ENCODE measurements around the gene SLC44A1. TPM values are rescaled to one million over a fixed set of nuclear protein-coding genes. Genes with fewer than 3 reads are reported as not detected.
A peak's percentile ranks its signal among the peaks of the same experiment; 100 is the strongest.

The SLC44A1 gene
- total and polyA plus RNA-seq, 2 experiments from 2014 or later = 30.4 to 52.6 TPM

DNA sequence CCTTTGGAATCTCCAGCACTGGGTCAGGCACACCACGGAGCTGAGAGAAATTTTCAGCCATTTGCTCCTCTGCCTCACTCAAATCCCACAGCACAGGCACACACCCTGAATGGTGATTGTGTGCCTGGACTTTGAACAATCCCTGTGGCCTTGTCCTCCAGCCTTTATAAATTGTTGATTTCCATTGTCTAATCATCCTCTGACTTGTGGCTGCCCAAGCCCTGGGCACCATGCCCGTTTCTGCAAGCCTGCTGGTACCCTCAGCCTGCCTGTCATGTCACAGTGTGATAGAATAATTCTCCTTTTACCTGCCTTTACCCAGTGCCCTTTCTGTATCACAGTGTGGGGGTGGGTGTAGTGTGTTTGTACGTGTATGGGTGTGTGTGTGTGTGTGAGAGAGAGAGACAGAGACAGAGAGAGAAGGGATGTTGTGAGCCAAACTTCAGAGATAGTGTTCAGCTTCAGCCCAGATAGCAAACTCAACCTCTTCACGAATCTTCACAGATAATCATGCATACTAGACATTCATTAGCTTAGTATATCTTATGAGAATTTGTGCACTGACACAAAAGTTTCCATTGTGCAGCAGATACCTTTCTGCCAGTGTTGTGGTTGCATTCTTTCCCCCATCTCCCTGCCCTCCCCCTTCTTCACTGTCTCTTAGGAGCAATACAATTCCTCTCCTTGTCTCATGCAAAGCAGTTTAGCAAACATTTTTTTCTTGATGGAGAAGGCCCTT lies 27.8 kb upstream of the SLC44A1 start:
- in situ Hi-C loops (cut with MboI) = no loop called here
- Histone ChIP-seq H2AFZ (no peak overlapping the region), H3K4me1 (ENCODE audit: insufficient read depth) (0 out of 2 replicates have a peak, but pooled peaks cover 8% of the 10 kb centered on the region), H3K4me2 (ENCODE audit: unreplicated experiment) (no peak overlapping the region), H3K27ac (no peak overlapping the region), H3K9ac (no peak overlapping the region), H3K9me3 (ENCODE audit: low read depth) (no peaks in the 10 kb centered on the region), H4K20me1 (ENCODE audit: insufficient read depth) (no peaks in the 10 kb centered on the region), H3K4me3 (no peak overlapping the region), H3K36me3 (ENCODE audit: low read depth) (no peaks in the 10 kb centered on the region), H3K79me2 (ENCODE audit: insufficient read depth) (no peaks in the 10 kb centered on the region), H3F3A (ENCODE audit: insufficient read depth) (peaks cover 6% of the 10 kb centered on the region; the same call in 1 of the 2 replicates), H3K9me2 (ENCODE audit: insufficient read depth) (no peaks in the 10 kb centered on the region), H3K27me3 (replicated peaks; ENCODE audit: insufficient read depth) (no peaks in the 10 kb centered on the region)
- DNase-seq = peak; percentile 44
- TF ChIP-seq EZH2phosphoT487 (IDR thresholded peaks at IDR 0.05; ENCODE audit: insufficient read depth, low read depth) (no peak), EZH2 (IDR thresholded peaks at IDR 0.05; ENCODE audit: insufficient read depth, poor library complexity, severe bottlenecking) (no peak)
- 24 to 25% methylated on average over 4 of the region's 4 CpGs for WGBS, 2 experiments (ENCODE audit: low coverage in 1 of 2, low lambda C conversion rate in 2 of 2, missing lambda C conversion rate in 2 of 2)

DNA sequence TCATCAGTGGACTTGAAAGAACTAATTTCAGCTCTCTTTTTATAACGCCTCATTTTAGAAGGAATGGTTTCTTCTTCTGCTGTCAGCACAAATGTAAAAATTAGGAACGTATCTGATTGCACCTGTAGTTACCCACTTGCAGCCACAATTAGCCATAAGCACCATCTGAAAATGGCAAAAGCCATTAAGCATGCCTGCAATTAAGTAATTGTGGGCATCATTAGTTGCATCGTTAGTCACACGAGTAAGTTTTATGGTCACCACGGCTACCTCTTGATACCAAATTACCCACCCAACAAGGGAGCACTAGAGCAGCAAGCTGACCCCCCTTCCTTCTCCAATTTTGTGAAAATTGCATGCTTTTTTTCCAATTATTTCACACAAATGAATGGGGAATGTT lies 25.8 kb upstream of the SLC44A1 start:
- no peak overlapping the region for H3K27ac ChIP-seq
- H2AFZ ChIP-seq = no peak overlapping the region
- TF ChIP-seq EZH2 (IDR thresholded peaks at IDR 0.05; ENCODE audit: insufficient read depth, poor library complexity, severe bottlenecking) (no peak), EZH2phosphoT487 (IDR thresholded peaks at IDR 0.05; ENCODE audit: insufficient read depth, low read depth) (no peak)
- no peak for DNase-seq
- H3K4me1 ChIP-seq (ENCODE audit: insufficient read depth) = 0 out of 2 replicates have a peak, but pooled peaks cover 8% of the 10 kb centered on the region
- H3K9me2 ChIP-seq (ENCODE audit: insufficient read depth) = no peaks in the 10 kb centered on the region
- peaks cover 9% of the 10 kb centered on the region for H3K9me3 ChIP-seq (ENCODE audit: low read depth)
- peaks cover 6% of the 10 kb centered on the region; the same call in 1 of the 2 replicates for H3F3A ChIP-seq (ENCODE audit: insufficient read depth)
- no peak overlapping the region for H3K4me3 ChIP-seq
- H3K9ac ChIP-seq = no peak overlapping the region
- in situ Hi-C loops (cut with MboI) = no loop called here
- H4K20me1 ChIP-seq (ENCODE audit: insufficient read depth) = no peaks in the 10 kb centered on the region
- no peaks in the 10 kb centered on the region for H3K27me3 ChIP-seq (replicated peaks; ENCODE audit: insufficient read depth)
- WGBS, 2 experiments (ENCODE audit: low coverage in 1 of 2, low lambda C conversion rate in 2 of 2, missing lambda C conversion rate in 2 of 2) = 74 to 79% methylated on average over 5 of the region's 5 CpGs
- no peak overlapping the region for H3K4me2 ChIP-seq (ENCODE audit: unreplicated experiment)
- no peaks in the 10 kb centered on the region for H3K79me2 ChIP-seq (ENCODE audit: insufficient read depth)
- no peaks in the 10 kb centered on the region for H3K36me3 ChIP-seq (ENCODE audit: low read depth)

DNA sequence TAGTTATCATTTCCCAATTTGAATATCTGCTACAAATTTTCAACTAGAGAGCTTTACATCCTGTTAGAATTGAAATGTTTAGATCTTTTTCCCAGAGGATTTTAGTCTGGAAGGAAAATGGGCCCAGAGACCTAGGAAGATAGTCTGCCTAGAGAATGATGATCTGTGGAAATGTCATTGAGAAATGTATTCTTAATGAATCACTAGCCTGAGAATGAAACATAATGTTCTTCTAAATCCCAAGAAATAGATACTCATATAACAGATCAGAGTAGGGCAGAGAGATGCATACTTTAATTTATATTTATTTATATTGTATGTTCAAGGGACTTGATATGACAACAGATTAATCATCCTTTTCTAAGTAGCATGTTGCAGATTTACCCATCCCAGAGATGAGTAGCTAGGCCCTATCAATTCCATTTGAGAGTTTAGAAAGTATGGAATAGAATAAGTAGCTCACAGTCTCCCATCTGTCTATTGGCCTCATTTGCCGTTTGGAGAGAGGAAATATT lies 25.1 kb upstream of the SLC44A1 start:
- H2AFZ ChIP-seq = no peak overlapping the region
- H3K36me3 ChIP-seq (ENCODE audit: low read depth) = no peaks in the 10 kb centered on the region
- no peak overlapping the region for H3K27ac ChIP-seq
- no peaks in the 10 kb centered on the region for H3K27me3 ChIP-seq (replicated peaks; ENCODE audit: insufficient read depth)
- H3K9me2 ChIP-seq (ENCODE audit: insufficient read depth) = no peaks in the 10 kb centered on the region
- H4K20me1 ChIP-seq (ENCODE audit: insufficient read depth) = no peaks in the 10 kb centered on the region
- H3K9me3 ChIP-seq (ENCODE audit: low read depth) = peaks cover 9% of the 10 kb centered on the region
- H3F3A ChIP-seq (ENCODE audit: insufficient read depth) = peaks cover 6% of the 10 kb centered on the region; the same call in 1 of the 2 replicates
- 0 out of 2 replicates have a peak, but pooled peaks cover 8% of the 10 kb centered on the region for H3K4me1 ChIP-seq (ENCODE audit: insufficient read depth)
- H3K79me2 ChIP-seq (ENCODE audit: insufficient read depth) = no peaks in the 10 kb centered on the region
- in situ Hi-C loops (cut with MboI) = no loop called here
- no peak overlapping the region for H3K9ac ChIP-seq
- 84 to 94% methylated on average over 1 of the region's 1 CpG for WGBS, 2 experiments (ENCODE audit: low coverage in 1 of 2, low lambda C conversion rate in 2 of 2, missing lambda C conversion rate in 2 of 2)
- no peak overlapping the region for H3K4me2 ChIP-seq (ENCODE audit: unreplicated experiment)
- DNase-seq = peak; percentile 47
- no peak overlapping the region for H3K4me3 ChIP-seq
- TF ChIP-seq EZH2phosphoT487 (IDR thresholded peaks at IDR 0.05; ENCODE audit: insufficient read depth, low read depth) (no peak), EZH2 (IDR thresholded peaks at IDR 0.05; ENCODE audit: insufficient read depth, poor library complexity, severe bottlenecking) (no peak)

DNA sequence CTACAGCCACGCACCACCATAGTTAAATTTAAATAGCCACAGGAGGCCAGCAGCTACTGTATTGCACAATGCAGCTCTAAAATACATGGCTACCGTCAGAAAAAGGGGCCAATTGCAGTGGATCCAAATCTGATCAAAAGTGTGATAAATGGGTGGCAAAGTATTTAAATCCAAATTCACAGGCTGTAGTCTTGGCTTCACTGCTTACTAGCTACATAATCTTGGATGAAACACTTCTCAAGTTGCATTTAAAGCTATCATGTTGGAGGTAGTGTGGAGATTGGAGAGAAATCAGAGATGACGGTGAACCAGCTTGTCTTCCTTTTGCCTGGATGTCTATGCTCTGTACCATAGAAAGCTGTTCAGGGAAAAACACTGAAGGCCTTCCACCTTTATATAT lies 24.0 kb upstream of the SLC44A1 start:
- H3F3A ChIP-seq (ENCODE audit: insufficient read depth) = peaks cover 6% of the 10 kb centered on the region; the same call in 1 of the 2 replicates
- no peaks in the 10 kb centered on the region for H3K79me2 ChIP-seq (ENCODE audit: insufficient read depth)
- TF ChIP-seq EZH2phosphoT487 (IDR thresholded peaks at IDR 0.05; ENCODE audit: insufficient read depth, low read depth) = no peak
- no peak for TF ChIP-seq EZH2 (IDR thresholded peaks at IDR 0.05; ENCODE audit: insufficient read depth, poor library complexity, severe bottlenecking)
- H2AFZ ChIP-seq = no peak overlapping the region
- no peaks in the 10 kb centered on the region for H3K27me3 ChIP-seq (replicated peaks; ENCODE audit: insufficient read depth)
- H3K9me2 ChIP-seq (ENCODE audit: insufficient read depth) = no peaks in the 10 kb centered on the region
- WGBS, 2 experiments (ENCODE audit: low coverage in 1 of 2, low lambda C conversion rate in 2 of 2, missing lambda C conversion rate in 2 of 2) = 67 to 82% methylated on average over 3 of the region's 3 CpGs
- no peak overlapping the region for H3K4me3 ChIP-seq
- no peaks in the 10 kb centered on the region for H3K36me3 ChIP-seq (ENCODE audit: low read depth)
- no peak for DNase-seq
- H4K20me1 ChIP-seq (ENCODE audit: insufficient read depth) = no peaks in the 10 kb centered on the region
- H3K4me1 ChIP-seq (ENCODE audit: insufficient read depth) = 0 out of 2 replicates have a peak, but pooled peaks cover 8% of the 10 kb centered on the region
- H3K4me2 ChIP-seq (ENCODE audit: unreplicated experiment) = no peak overlapping the region
- no peak overlapping the region for H3K27ac ChIP-seq
- in situ Hi-C loops (cut with MboI) = no loop called here
- peaks cover 9% of the 10 kb centered on the region for H3K9me3 ChIP-seq (ENCODE audit: low read depth)
- no peak overlapping the region for H3K9ac ChIP-seq

All from GM23248 (cell line).